ENCODE results near the gene APLNR.

- TF ChIP-seq POU6F1 (CRISPR knock-in tag; IDR thresholded peaks at IDR 0.05; ENCODE audit: borderline replicate concordance, low read depth) (no peak), ZFP3 (CRISPR knock-in tag; IDR thresholded peaks at IDR 0.05) (no peak), TSHZ2 (CRISPR knock-in tag; IDR thresholded peaks at IDR 0.05) (no peak), SNAI2 (CRISPR knock-in tag; IDR thresholded peaks at IDR 0.05) (no peak), GLIS3 (CRISPR knock-in tag; IDR thresholded peaks at IDR 0.05) (no peak), PATZ1 (CRISPR knock-in tag; IDR thresholded peaks at IDR 0.05; ENCODE audit: borderline replicate concordance) (no peak), RARB (CRISPR knock-in tag; IDR thresholded peaks at IDR 0.05) (no peak), TCF4 (CRISPR knock-in tag; IDR thresholded peaks at IDR 0.05; ENCODE audit: borderline replicate concordance) (no peak), OSR1 (CRISPR knock-in tag; IDR thresholded peaks at IDR 0.05) (no peak), ZNF70 (CRISPR knock-in tag; IDR thresholded peaks at IDR 0.05) (no peak), CREB5 (CRISPR knock-in tag; IDR thresholded peaks at IDR 0.05; ENCODE audit: low read depth) (no peak)
Observed at GRCh38 chr11:57240007-57240406, 3.0 kb upstream of the APLNR start.

All from SK-N-SH treated with all-trans-retinoic acid at 6 μM for 48 hours (cell line).